Fibroblast of lung (primary cell): ENCODE measurements around the gene TMEM214. TPM values are rescaled to one million over a fixed set of nuclear protein-coding genes. Genes with fewer than 3 reads are reported as not detected.

Source experiments
- DNase-seq, 2 donors: peaks; one replicate each; pipeline versions ENCODE4 v3.0.0 to v3.0.0-alpha.2; 2010; ENCODE audit warnings: low read depth in 2 of 2
- H2AFZ ChIP-seq: 2 replicates; pipeline ENCODE4 v1.5.1; 2012; ENCODE audit warnings: low read length, control low read depth, inconsistent platforms
- H3K27ac ChIP-seq: 2 replicates; pipeline ENCODE4 v1.5.1; 2011; ENCODE audit warnings: low read length, control low read depth; ENCODE audit not compliant: insufficient read depth
- H3K27me3 ChIP-seq: 2 replicates; pipeline ENCODE4 v1.5.1; 2011; ENCODE audit warnings: mild to moderate bottlenecking, low read length; ENCODE audit not compliant: control insufficient read depth, insufficient read depth
- H3K36me3 ChIP-seq: 2 replicates; pipeline ENCODE4 v1.5.1; 2011; ENCODE audit warnings: low read length; ENCODE audit not compliant: control insufficient read depth, insufficient read depth
- H3K4me1 ChIP-seq: 2 replicates; pipeline ENCODE4 v1.5.1; 2011; ENCODE audit warnings: low read length; ENCODE audit not compliant: control insufficient read depth, insufficient read depth; ENCODE audit errors: extremely low read depth
- H3K4me2 ChIP-seq: 2 replicates; pipeline ENCODE4 v1.5.1; 2011; ENCODE audit warnings: low read length, control low read depth; ENCODE audit not compliant: insufficient read depth; ENCODE audit errors: extremely low read depth
- H3K4me3 ChIP-seq, 4 experiments: fragments of 200-600 bp in 1 of 4; sonication (generic) in 1 of 4; replicated peaks in 1 of 4; 2 replicates each; pipeline ENCODE4 v1.5.1; 2011 to 2016; ENCODE audit warnings: low read length in 4 of 4, low read depth in 3 of 4, mild to moderate bottlenecking in 3 of 4, control low read depth in 2 of 4, inconsistent platforms in 1 of 4, mixed read lengths in 1 of 4; ENCODE audit not compliant: insufficient read depth in 1 of 4; ENCODE audit errors: control extremely low read depth in 1 of 4
- H3K79me2 ChIP-seq: 2 replicates; pipeline ENCODE4 v1.5.1; 2012; ENCODE audit warnings: mild to moderate bottlenecking, low read length, inconsistent platforms; ENCODE audit not compliant: control insufficient read depth, insufficient read depth
- H3K9ac ChIP-seq: 2 replicates; pipeline ENCODE4 v1.5.1; 2011; ENCODE audit warnings: mild to moderate bottlenecking, low read length, control low read depth; ENCODE audit not compliant: insufficient read depth
- H3K9me3 ChIP-seq: 2 replicates; pipeline ENCODE4 v1.5.1; 2012; ENCODE audit warnings: low read depth, low read length; ENCODE audit not compliant: control insufficient read depth, insufficient read depth
- H4K20me1 ChIP-seq: 2 replicates; pipeline ENCODE4 v1.5.1; 2011; ENCODE audit warnings: low read length; ENCODE audit not compliant: control insufficient read depth, insufficient read depth; ENCODE audit errors: extremely low read depth
- EZH2 ChIP-seq: IDR thresholded peaks from 2 replicates; pipeline ENCODE4 v1.5.1; 2012; ENCODE audit warnings: low read length, control low read depth, mild to moderate bottlenecking; ENCODE audit errors: missing control alignments
- polyA plus RNA-seq, 2 donors: library from polyadenylated mRNA; depleted of rRNA in 1 of 2; stranded (reverse) in 1 of 2; unstranded in 1 of 2; fragments of >200 nt; gene quantifications; 2 replicates each; pipeline ENCODE4 v1.2.1, GENCODE V29; 2011 to 2012; ENCODE audit warnings: missing spikeins in 1 of 2
- total RNA-seq: library from RNA; depleted of rRNA; stranded (reverse); fragments of >200 nt; gene quantifications from 2 replicates; pipeline ENCODE4 v1.2.1, GENCODE V29; 2014
- TF ChIP-seq, protein P1 (sequence below), 2 donors: IDR thresholded peaks in 1 of 2; conservative IDR thresholded peaks in 1 of 2; 1 replicate in 1 of 2; 2 replicates in 1 of 2; pipeline ENCODE4 v1.5.1; 2011 to 2012; ENCODE audit warnings: low read length in 2 of 2, control low read depth in 1 of 2, inconsistent platforms in 1 of 2, low read depth in 1 of 2, mild to moderate bottlenecking in 1 of 2

The TMEM214 gene
- total and polyA plus RNA-seq, 2 donors (not counting 1 experiment from before 2014, with no cell fraction given): 22.6 to 127 TPM

DNA sequence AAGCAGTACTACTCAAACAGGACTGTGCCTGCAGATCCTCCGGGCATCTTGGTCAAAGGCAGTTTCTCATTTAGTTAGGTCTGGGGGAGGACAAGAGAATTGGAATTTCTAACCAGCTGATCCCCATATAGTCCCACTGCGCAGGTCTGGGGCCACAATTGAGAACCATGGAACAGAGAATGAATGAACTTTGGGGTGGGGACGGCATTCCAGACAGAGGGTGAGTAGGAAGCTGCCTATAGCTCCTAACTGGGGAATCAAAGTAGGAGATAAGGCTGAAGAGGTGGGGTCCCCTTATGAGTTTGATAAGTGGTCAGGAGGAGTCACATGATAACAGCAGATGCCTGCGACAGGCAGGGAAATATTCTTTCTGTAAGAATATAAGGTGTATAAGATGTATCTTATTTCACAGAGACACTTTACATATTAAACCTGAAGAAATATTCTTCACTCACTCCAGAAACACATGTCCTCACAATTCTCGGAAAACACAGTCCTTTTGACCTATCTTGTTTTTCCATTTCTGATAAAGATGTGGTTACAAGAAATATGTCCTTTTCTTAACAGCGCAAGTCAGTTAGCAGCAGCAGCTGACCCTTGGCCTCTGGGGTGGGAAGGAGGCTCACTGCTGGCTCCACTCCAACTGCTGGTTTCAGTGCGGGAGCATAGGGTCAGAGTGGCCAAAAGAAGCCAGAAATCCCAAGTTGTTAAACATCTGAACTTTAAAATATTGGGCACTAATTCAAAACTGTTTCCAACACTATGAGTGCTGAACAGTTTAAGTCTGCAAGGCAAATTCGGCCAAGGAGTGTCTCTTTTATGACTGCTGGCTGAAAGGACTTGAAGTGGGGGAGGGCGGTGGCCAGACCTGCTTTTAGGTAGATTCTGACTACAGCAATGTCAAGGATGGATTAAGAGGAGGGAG lies 12.6 kb upstream of the TMEM214 start:
- H3K27ac ChIP-seq: no peak overlapping the region
- H3K4me2 ChIP-seq: no peak overlapping the region
- H3K9ac ChIP-seq: no peak overlapping the region
- H4K20me1 ChIP-seq: no peaks in the 10 kb centered on the region
- H3K79me2 ChIP-seq: no peaks in the 10 kb centered on the region
- peaks cover 18% of the 10 kb centered on the region for H3K4me1 ChIP-seq
- no peak overlapping the region for H3K4me3 ChIP-seq
- H3K9me3 ChIP-seq: no peaks in the 10 kb centered on the region
- H3K27me3 ChIP-seq: no peaks in the 10 kb centered on the region
- H3K36me3 ChIP-seq: peaks cover 12% of the 10 kb centered on the region
- H2AFZ ChIP-seq: no peak overlapping the region
- peak in 1 of 2 donors; percentile 88 for DNase-seq
- TF ChIP-seq EZH2: no peak
- TF ChIP-seq, protein P1, sequence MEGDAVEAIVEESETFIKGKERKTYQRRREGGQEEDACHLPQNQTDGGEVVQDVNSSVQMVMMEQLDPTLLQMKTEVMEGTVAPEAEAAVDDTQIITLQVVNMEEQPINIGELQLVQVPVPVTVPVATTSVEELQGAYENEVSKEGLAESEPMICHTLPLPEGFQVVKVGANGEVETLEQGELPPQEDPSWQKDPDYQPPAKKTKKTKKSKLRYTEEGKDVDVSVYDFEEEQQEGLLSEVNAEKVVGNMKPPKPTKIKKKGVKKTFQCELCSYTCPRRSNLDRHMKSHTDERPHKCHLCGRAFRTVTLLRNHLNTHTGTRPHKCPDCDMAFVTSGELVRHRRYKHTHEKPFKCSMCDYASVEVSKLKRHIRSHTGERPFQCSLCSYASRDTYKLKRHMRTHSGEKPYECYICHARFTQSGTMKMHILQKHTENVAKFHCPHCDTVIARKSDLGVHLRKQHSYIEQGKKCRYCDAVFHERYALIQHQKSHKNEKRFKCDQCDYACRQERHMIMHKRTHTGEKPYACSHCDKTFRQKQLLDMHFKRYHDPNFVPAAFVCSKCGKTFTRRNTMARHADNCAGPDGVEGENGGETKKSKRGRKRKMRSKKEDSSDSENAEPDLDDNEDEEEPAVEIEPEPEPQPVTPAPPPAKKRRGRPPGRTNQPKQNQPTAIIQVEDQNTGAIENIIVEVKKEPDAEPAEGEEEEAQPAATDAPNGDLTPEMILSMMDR (conservative IDR thresholded peaks at IDR 0.05 in 1 of 2, IDR thresholded peaks at IDR 0.05 in 1 of 2; ENCODE audit: low read depth in 1 of 2, low read length in 2 of 2): no peak

DNA sequence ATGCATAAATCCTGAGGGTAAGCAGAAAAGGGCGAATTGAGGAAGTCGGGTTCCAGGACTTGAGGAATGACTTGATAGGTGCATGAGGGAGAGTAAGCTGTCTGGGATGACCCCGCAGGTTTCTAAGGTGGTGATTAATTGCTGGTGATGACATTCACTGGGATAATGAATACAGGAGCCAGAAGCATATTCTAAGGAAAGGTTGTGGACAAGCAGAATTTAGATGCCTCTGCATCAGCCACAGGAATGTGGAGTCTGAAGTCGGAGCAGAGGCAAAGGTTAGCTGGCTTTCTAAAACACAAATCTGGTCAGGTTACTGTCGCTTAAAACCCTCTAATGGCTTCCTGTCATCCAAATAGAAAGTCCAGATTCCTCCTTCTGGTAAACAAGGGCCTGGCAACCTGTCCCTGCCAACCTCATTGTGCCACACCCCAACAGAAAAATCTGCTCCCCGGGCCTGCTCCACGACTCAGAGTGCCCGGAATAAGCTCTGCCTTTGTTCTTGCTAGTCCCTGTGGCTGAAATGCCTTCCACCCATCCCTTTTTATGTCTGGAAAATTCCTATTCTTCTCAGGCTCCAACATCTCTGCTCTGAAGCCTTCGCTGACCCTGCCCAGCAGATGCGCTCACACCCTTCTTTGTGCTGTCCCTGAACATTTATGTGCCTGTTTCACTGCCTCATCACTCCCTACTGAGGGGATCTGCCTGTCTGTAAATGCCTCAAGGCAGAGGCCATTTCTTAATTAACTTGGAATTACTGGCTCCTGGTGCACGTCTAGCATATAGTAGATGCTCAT lies 11.3 kb upstream of the TMEM214 start:
- H3K4me3 ChIP-seq: no peak overlapping the region
- no peaks in the 10 kb centered on the region for H3K79me2 ChIP-seq
- peak in 1 of 2 donors; percentile 55 for DNase-seq
- H3K9me3 ChIP-seq: no peaks in the 10 kb centered on the region
- H2AFZ ChIP-seq: no peak overlapping the region
- no peak overlapping the region for H3K27ac ChIP-seq
- no peaks in the 10 kb centered on the region for H3K27me3 ChIP-seq
- peaks cover 15% of the 10 kb centered on the region for H3K36me3 ChIP-seq
- no peak overlapping the region for H3K4me2 ChIP-seq
- no peak overlapping the region for H3K9ac ChIP-seq
- no peak for TF ChIP-seq EZH2
- TF ChIP-seq, protein P1 (conservative IDR thresholded peaks at IDR 0.05 in 1 of 2, IDR thresholded peaks at IDR 0.05 in 1 of 2; ENCODE audit: low read depth in 1 of 2, low read length in 2 of 2): no peak
- no peaks in the 10 kb centered on the region for H4K20me1 ChIP-seq
- peaks cover 13% of the 10 kb centered on the region for H3K4me1 ChIP-seq

DNA sequence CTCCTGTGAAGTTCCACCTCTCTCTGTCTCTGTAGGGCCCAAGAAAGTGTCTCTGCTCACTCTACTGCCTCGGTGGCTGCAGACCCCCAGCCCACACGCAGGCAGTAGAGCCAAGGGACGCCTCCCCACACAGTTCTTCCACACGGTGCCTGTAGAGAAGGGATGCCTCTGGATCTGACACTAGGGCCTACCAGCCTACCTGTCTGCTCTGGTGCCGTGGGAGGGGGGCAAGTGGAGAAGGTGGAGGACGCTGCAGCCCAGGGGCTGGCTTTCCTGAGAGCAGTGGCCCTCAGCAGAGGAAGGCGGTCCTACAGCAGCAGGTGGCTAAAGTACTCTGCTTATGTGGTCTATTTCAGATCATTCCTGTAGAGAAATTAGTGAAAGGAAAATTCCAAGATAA lies 9.0 kb upstream of the TMEM214 start:
- Histone ChIP-seq H3K27me3 (no peaks in the 10 kb centered on the region), H2AFZ (no peak overlapping the region), H3K4me3 (no peak overlapping the region), H3K27ac (no peak overlapping the region), H4K20me1 (no peaks in the 10 kb centered on the region), H3K4me1 (peaks cover 11% of the 10 kb centered on the region), H3K79me2 (no peaks in the 10 kb centered on the region), H3K4me2 (no peak overlapping the region), H3K36me3 (peaks cover 20% of the 10 kb centered on the region), H3K9ac (no peak overlapping the region), H3K9me3 (no peaks in the 10 kb centered on the region)
- no peak for DNase-seq
- no peak for TF ChIP-seq EZH2
- TF ChIP-seq, protein P1 (conservative IDR thresholded peaks at IDR 0.05 in 1 of 2, IDR thresholded peaks at IDR 0.05 in 1 of 2; ENCODE audit: low read depth in 1 of 2, low read length in 2 of 2): no peak
